Activated T-helper 17 cell treated with anti-CD3 and anti-CD28 coated beads, Interleukin-2, amount 50 U/mL, for 72 hours (primary cell): ENCODE results near the gene CEP68. TPM values are rescaled to one million over a fixed set of nuclear protein-coding genes. Genes with fewer than 3 reads are reported as not detected.
"Not testable (repeated sequence)": the region's sequence is repeated elsewhere in the genome, so short reads cannot be mapped to it uniquely, and the experiment has no call there.

Experiments
- ATAC-seq: fragments of 150-1000 bp; cut with Tn5 transposase; replicated peaks from 2 replicates; pipeline ENCODE4 v1.10.0; 2021; ENCODE audit warnings: mild to moderate bottlenecking, moderate library complexity
- H3K27ac Mint-ChIP-seq: one replicate; pipeline ENCODE4 v1.8.0; 2022; ENCODE audit warnings: mixed read lengths
- H3K27me3 Mint-ChIP-seq: one replicate; pipeline ENCODE4 v1.8.0; 2022; ENCODE audit warnings: mixed read lengths
- H3K36me3 Mint-ChIP-seq: one replicate; pipeline ENCODE4 v1.8.0; 2022; ENCODE audit warnings: low read depth, mild to moderate bottlenecking, mixed read lengths
- H3K4me1 Mint-ChIP-seq: one replicate; pipeline ENCODE4 v1.8.0; 2022; ENCODE audit warnings: mixed read lengths
- H3K4me3 Mint-ChIP-seq: one replicate; pipeline ENCODE4 v1.8.0; 2022; ENCODE audit warnings: mild to moderate bottlenecking, mixed read lengths
- H3K9me3 Mint-ChIP-seq: one replicate; pipeline ENCODE4 v1.8.0; 2022; ENCODE audit warnings: mixed read lengths
- total RNA-seq, 2 donors: library from RNA; stranded (reverse); gene quantifications; one replicate each; pipeline ENCODE4 v1.2.3, GENCODE V29; 2022

Gene CEP68
- total RNA-seq, 2 donors from 2014 or later = 6.9 to 10.5 TPM

- no peaks in the 10 kb centered on the region for H3K4me1 Mint-ChIP-seq
- H3K27ac Mint-ChIP-seq = peak overlapping the region; percentile 29
- H3K9me3 Mint-ChIP-seq = no peaks in the 10 kb centered on the region
- ATAC-seq = no peak
- no peaks in the 10 kb centered on the region for H3K27me3 Mint-ChIP-seq
- H3K36me3 Mint-ChIP-seq = no peaks in the 10 kb centered on the region
- no peak overlapping the region for H3K4me3 Mint-ChIP-seq
Measured at GRCh38 chr2:65025453-65026123, 30.6 kb upstream of the CEP68 start.

- Mint-ChIP-seq H3K27ac (peak overlapping the region; percentile 29), H3K9me3 (no peaks in the 10 kb centered on the region), H3K36me3 (no peaks in the 10 kb centered on the region), H3K4me3 (no peak overlapping the region), H3K4me1 (no peaks in the 10 kb centered on the region), H3K27me3 (no peaks in the 10 kb centered on the region)
- ATAC-seq = no peak
Measured at GRCh38 chr2:65026154-65026553, 30.1 kb upstream of the CEP68 start.

GRCh38 chr2:65026704-65027464 is 29.3 kb upstream of the CEP68 start:
- H3K4me3 Mint-ChIP-seq = no peak overlapping the region
- peaks cover 5% of the 10 kb centered on the region for H3K4me1 Mint-ChIP-seq
- no peaks in the 10 kb centered on the region for H3K27me3 Mint-ChIP-seq
- no peak overlapping the region for H3K27ac Mint-ChIP-seq
- no peaks in the 10 kb centered on the region for H3K36me3 Mint-ChIP-seq
- H3K9me3 Mint-ChIP-seq = no peaks in the 10 kb centered on the region
- no peak for ATAC-seq

- Mint-ChIP-seq H3K36me3 (no peaks in the 10 kb centered on the region), H3K27ac (no peak overlapping the region), H3K9me3 (no peaks in the 10 kb centered on the region), H3K27me3 (no peaks in the 10 kb centered on the region), H3K4me3 (no peak overlapping the region), H3K4me1 (peaks cover 12% of the 10 kb centered on the region)
- no peak for ATAC-seq
Measured at GRCh38 chr2:65027616-65028244, 28.5 kb upstream of the CEP68 start.

GRCh38 chr2:65030476-65031332 is 25.5 kb upstream of the CEP68 start:
- Mint-ChIP-seq H3K27ac (no peak overlapping the region), H3K36me3 (no peaks in the 10 kb centered on the region), H3K27me3 (no peaks in the 10 kb centered on the region), H3K4me1 (peaks cover 12% of the 10 kb centered on the region), H3K9me3 (no peaks in the 10 kb centered on the region), H3K4me3 (peak overlapping the region; percentile 54)
- ATAC-seq = no peak

GRCh38 chr2:65031341-65032018 is 24.7 kb upstream of the CEP68 start:
- Mint-ChIP-seq H3K4me1 (peaks cover 12% of the 10 kb centered on the region), H3K4me3 (peak overlapping the region; percentile 54), H3K9me3 (no peaks in the 10 kb centered on the region), H3K27me3 (no peaks in the 10 kb centered on the region), H3K27ac (peak overlapping the region; percentile 34), H3K36me3 (no peaks in the 10 kb centered on the region)
- ATAC-seq = peak; percentile 2

- Mint-ChIP-seq H3K36me3 (no peaks in the 10 kb centered on the region), H3K4me1 (peaks cover 12% of the 10 kb centered on the region), H3K27ac (peak overlapping the region; percentile 34), H3K9me3 (no peaks in the 10 kb centered on the region), H3K27me3 (no peaks in the 10 kb centered on the region), H3K4me3 (peak overlapping the region; percentile 54)
- peak; percentile 47 for ATAC-seq
Measured at GRCh38 chr2:65032019-65032975, 23.9 kb upstream of the CEP68 start.

GRCh38 chr2:65033178-65033577 is 23.0 kb upstream of the CEP68 start:
- Mint-ChIP-seq H3K27ac (no peak overlapping the region), H3K4me1 (peaks cover 12% of the 10 kb centered on the region), H3K4me3 (no peak overlapping the region), H3K9me3 (no peaks in the 10 kb centered on the region), H3K27me3 (no peaks in the 10 kb centered on the region), H3K36me3 (no peaks in the 10 kb centered on the region)
- ATAC-seq = no peak

GRCh38 chr2:65033667-65034066 is 22.5 kb upstream of the CEP68 start:
- not testable (repeated sequence) for H3K9me3 Mint-ChIP-seq, H3K27ac Mint-ChIP-seq, H3K27me3 Mint-ChIP-seq, ATAC-seq, H3K4me3 Mint-ChIP-seq, H3K36me3 Mint-ChIP-seq
- peaks cover 12% of the 10 kb centered on the region for H3K4me1 Mint-ChIP-seq

- Mint-ChIP-seq H3K4me3 (no peak overlapping the region), H3K9me3 (no peaks in the 10 kb centered on the region), H3K27ac (no peak overlapping the region), H3K4me1 (peaks cover 16% of the 10 kb centered on the region), H3K27me3 (no peaks in the 10 kb centered on the region), H3K36me3 (no peaks in the 10 kb centered on the region)
- no peak for ATAC-seq
Measured at GRCh38 chr2:65035351-65035943, 20.8 kb upstream of the CEP68 start.

GRCh38 chr2:65037178-65037577 is 19.0 kb upstream of the CEP68 start:
- Mint-ChIP-seq H3K4me3 (no peak overlapping the region), H3K27ac (no peak overlapping the region), H3K4me1 (peaks cover 12% of the 10 kb centered on the region), H3K9me3 (no peaks in the 10 kb centered on the region), H3K27me3 (no peaks in the 10 kb centered on the region), H3K36me3 (no peaks in the 10 kb centered on the region)
- no peak for ATAC-seq

- ATAC-seq = no peak
- Mint-ChIP-seq H3K4me1 (peaks cover 7% of the 10 kb centered on the region), H3K4me3 (peak overlapping the region; percentile 20), H3K27ac (no peak overlapping the region), H3K9me3 (peaks cover 7% of the 10 kb centered on the region), H3K36me3 (no peaks in the 10 kb centered on the region), H3K27me3 (no peaks in the 10 kb centered on the region)
Measured at GRCh38 chr2:65039640-65040039, 16.6 kb upstream of the CEP68 start.
